H1 (cell line): Measurements from ENCODE around the gene ACBD5. TPM values are rescaled to one million over a fixed set of nuclear protein-coding genes. Genes with fewer than 3 reads are reported as not detected.

Experiments used
- EGR1 ChIP-seq: IDR thresholded peaks from 2 replicates; pipeline ENCODE4 v1.6.1; 2011; ENCODE audit warnings: low read depth, low read length, borderline replicate concordance
- JUND ChIP-seq: IDR thresholded peaks from 2 replicates; pipeline ENCODE4 v1.6.1; 2011; ENCODE audit warnings: mild to moderate bottlenecking, improper control_type of control experiment, low read length
- KDM1A ChIP-seq: fragments of 200-600, 300-600 bp; sonication (generic); IDR thresholded peaks from 2 replicates; pipeline ENCODE4 v1.7.1; 2016; ENCODE audit warnings: mild to moderate bottlenecking, low read length, borderline replicate concordance
- NRF1 ChIP-seq: IDR thresholded peaks from 2 replicates; pipeline ENCODE4 v1.6.1; 2011; ENCODE audit warnings: mild to moderate bottlenecking, low read depth, low read length, improper control_type of control experiment
- YY1 ChIP-seq: IDR thresholded peaks from 2 replicates; pipeline ENCODE4 v1.6.1; 2011; ENCODE audit warnings: low read depth, mild to moderate bottlenecking, low read length
- polyA plus RNA-seq, 7 experiments: library from polyadenylated mRNA; depleted of rRNA in 3 of 7; stranded (reverse) in 5 of 7; unstranded in 2 of 7; fragments of >200 nt in 5 of 7; fragments of 200-250 nt in 2 of 7; gene quantifications; 1 replicate in 5 of 7; 2 replicates in 1 of 7; 4 replicates in 1 of 7; pipeline versions ENCODE4 v1.2.1 to v1.2.3, GENCODE V29; 2011 to 2013; ENCODE audit warnings: missing spikeins in 2 of 7, mixed read lengths in 2 of 7
- total RNA-seq: library from RNA; stranded (reverse); fragmentation: NEBNext Ultra II Directional; extraction: Animal tissue kit (Norgen Biotek cat#: 25700); gene quantifications from 2 replicates; pipeline ENCODE4 v1.2.1, GENCODE V29; 2021

ACBD5 gene
- total and polyA plus RNA-seq, 2 of the 8 experiments (the other 6 are each of a cell fraction or from before 2014, with no cell fraction given), result 4.6 to 15.9 TPM

GRCh38 chr10:27248215-27248614 is 7.6 kb upstream of the ACBD5 start (continued):
- no peak for TF ChIP-seq YY1
- no peak for TF ChIP-seq EGR1
- TF ChIP-seq JUND, result no peak
- TF ChIP-seq NRF1, result no peak
- TF ChIP-seq KDM1A, result no peak
